Tibial artery (tissue), 4 donors: ENCODE results near the gene POLR1B.
A peak's percentile ranks its signal among the peaks of the same experiment; 100 is the strongest.

Experiments
- DNase-seq, 2 donors: peaks; one replicate each; pipeline ENCODE4 v3.0.0-alpha.2; 2019
- H3K27ac ChIP-seq, 2 donors: fragments of 200-600 bp; sonication (generic) in 1 of 2; 1 replicate in 1 of 2; 2 replicates in 1 of 2; pipeline ENCODE4 v1.5.1; 2018 to 2019; ENCODE audit warnings: mild to moderate bottlenecking in 1 of 2
- H3K27me3 ChIP-seq, 2 donors: fragments of 200-600 bp; sonication (generic) in 1 of 2; one replicate each; pipeline versions ENCODE4 v1.5.1 to v1.6.0; 2016 to 2019
- H3K36me3 ChIP-seq, 3 donors: fragments of 200-600 bp; sonication (generic) in 2 of 3; one replicate each; pipeline ENCODE4 v1.5.1; 2016 to 2019; ENCODE audit warnings: mild to moderate bottlenecking in 2 of 3
- H3K4me1 ChIP-seq, 4 donors: fragments of 200-600 bp; sonication (generic) in 2 of 4; 1 replicate in 3 of 4; 2 replicates in 1 of 4; pipeline ENCODE4 v1.5.1; 2016 to 2019
- H3K4me3 ChIP-seq, 2 donors: fragments of 200-600 bp; sonication (generic) in 1 of 2; 1 replicate in 1 of 2; 2 replicates in 1 of 2; pipeline ENCODE4 v1.5.1; 2018 to 2019; ENCODE audit warnings: mild to moderate bottlenecking in 2 of 2
- H3K9me3 ChIP-seq, 3 donors: fragments of 200-600 bp; sonication (generic) in 1 of 3; one replicate each; pipeline ENCODE4 v1.5.1; 2016 to 2019
- intact Hi-C: fragments of 100-400 bp; cut with DNase I; formaldehyde crosslinking; loops from one replicate; pipeline ENCODE4 v1.15.0; 2023; ENCODE audit warnings: low total_unique reads
- TF ChIP-seq, protein P1 (sequence below), 2 experiments: fragments of 200-600 bp in 1 of 2; fragments of 450-650 bp in 1 of 2; IDR thresholded peaks; one replicate each; pipeline ENCODE4 v1.5.1; 2017 to 2019; ENCODE audit warnings: antibody characterized with exemption in 2 of 2, mild to moderate bottlenecking in 1 of 2, moderate library complexity in 1 of 2

POLR1B gene

DNA sequence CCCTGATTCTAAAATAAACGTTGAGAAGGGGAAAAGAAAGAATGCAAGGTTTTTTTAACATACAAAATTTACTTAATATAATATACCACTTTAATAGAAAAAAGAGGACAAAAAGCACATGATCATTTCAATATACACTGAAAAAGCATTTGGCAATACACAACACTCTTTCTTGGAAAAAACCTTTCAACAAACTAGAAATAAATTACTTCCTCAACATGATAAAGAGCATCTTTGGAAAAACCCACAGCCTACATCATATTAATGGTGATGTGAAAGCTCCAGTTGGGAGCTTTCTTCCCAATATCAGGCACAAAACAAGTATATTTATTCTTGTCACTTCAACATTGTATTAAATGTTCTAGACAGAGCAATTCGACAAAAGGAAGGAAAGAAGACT is 3.0 kb upstream of the POLR1B start:
- no peak overlapping the region for H3K4me3 ChIP-seq
- no peaks in the 10 kb centered on the region for H3K27me3 ChIP-seq
- intact Hi-C loops = no loop called here
- no peaks in the 10 kb centered on the region for H3K36me3 ChIP-seq
- TF ChIP-seq, protein P1, sequence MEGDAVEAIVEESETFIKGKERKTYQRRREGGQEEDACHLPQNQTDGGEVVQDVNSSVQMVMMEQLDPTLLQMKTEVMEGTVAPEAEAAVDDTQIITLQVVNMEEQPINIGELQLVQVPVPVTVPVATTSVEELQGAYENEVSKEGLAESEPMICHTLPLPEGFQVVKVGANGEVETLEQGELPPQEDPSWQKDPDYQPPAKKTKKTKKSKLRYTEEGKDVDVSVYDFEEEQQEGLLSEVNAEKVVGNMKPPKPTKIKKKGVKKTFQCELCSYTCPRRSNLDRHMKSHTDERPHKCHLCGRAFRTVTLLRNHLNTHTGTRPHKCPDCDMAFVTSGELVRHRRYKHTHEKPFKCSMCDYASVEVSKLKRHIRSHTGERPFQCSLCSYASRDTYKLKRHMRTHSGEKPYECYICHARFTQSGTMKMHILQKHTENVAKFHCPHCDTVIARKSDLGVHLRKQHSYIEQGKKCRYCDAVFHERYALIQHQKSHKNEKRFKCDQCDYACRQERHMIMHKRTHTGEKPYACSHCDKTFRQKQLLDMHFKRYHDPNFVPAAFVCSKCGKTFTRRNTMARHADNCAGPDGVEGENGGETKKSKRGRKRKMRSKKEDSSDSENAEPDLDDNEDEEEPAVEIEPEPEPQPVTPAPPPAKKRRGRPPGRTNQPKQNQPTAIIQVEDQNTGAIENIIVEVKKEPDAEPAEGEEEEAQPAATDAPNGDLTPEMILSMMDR (IDR thresholded peaks at IDR 0.05) = no peak
- no peak for DNase-seq
- no peak overlapping the region for H3K27ac ChIP-seq
- H3K4me1 ChIP-seq = peaks cover 0 to 17% (median 11%) of the 10 kb centered on the region in 4 donors
- H3K9me3 ChIP-seq = no peaks in the 10 kb centered on the region

GRCh38 chr2:112540906-112541305 is 1.4 kb upstream of the POLR1B start:
- no peak for DNase-seq
- Histone ChIP-seq H3K4me3 (peak overlapping the region in 1 of 2 donors; percentile 81), H3K36me3 (peaks cover 0 to 3% (median under 1%) of the 10 kb centered on the region in 3 donors), H3K27me3 (no peaks in the 10 kb centered on the region), H3K27ac (peak overlapping the region; percentile 81 to 88), H3K4me1 (peaks cover 0 to 17% (median 11%) of the 10 kb centered on the region in 4 donors), H3K9me3 (no peaks in the 10 kb centered on the region)
- intact Hi-C loops = no loop called here
- TF ChIP-seq, protein P1 (IDR thresholded peaks at IDR 0.05) = no peak

- H3K36me3 ChIP-seq = peaks cover 0 to 6% (median 3%) of the 10 kb centered on the region in 3 donors
- peaks cover 0 to 17% (median 11%) of the 10 kb centered on the region in 4 donors for H3K4me1 ChIP-seq
- TF ChIP-seq, protein P1 (IDR thresholded peaks at IDR 0.05) = no peak
- peak overlapping the region; percentile 81 to 88 for H3K27ac ChIP-seq
- H3K27me3 ChIP-seq = no peaks in the 10 kb centered on the region
- H3K4me3 ChIP-seq = peak overlapping the region; percentile 76 to 81
- peak in 1 of 2 donors; percentile 82 for DNase-seq
- intact Hi-C loops = loop anchor here (2.0 kb wide), 1 partner anchor 59 kb away; the partner anchor contains the start of gene TTL
- H3K9me3 ChIP-seq = no peaks in the 10 kb centered on the region
These were observed 746 bp upstream of the POLR1B start for GRCh38 chr2:112541315-112542122.

GRCh38 chr2:112542984-112543661 is 858 bp downstream of the POLR1B start:
- H3K4me3 ChIP-seq = peak overlapping the region; percentile 76 to 81
- H3K36me3 ChIP-seq = peaks cover 14 to 21% (median 15%) of the 10 kb centered on the region in 3 donors
- intact Hi-C loops = loop anchor here (2.0 kb wide), 1 partner anchor 60 kb away; the partner anchor contains the start of gene TTL
- H3K9me3 ChIP-seq = no peaks in the 10 kb centered on the region
- H3K27ac ChIP-seq = no peak overlapping the region
- DNase-seq = no peak
- peaks cover 0 to 17% (median 11%) of the 10 kb centered on the region in 4 donors for H3K4me1 ChIP-seq
- no peaks in the 10 kb centered on the region for H3K27me3 ChIP-seq
- TF ChIP-seq, protein P1 (IDR thresholded peaks at IDR 0.05) = no peak

- peaks cover 0 to 11% (median 8%) of the 10 kb centered on the region in 4 donors for H3K4me1 ChIP-seq
- TF ChIP-seq, protein P1 (IDR thresholded peaks at IDR 0.05) = no peak
- no peaks in the 10 kb centered on the region for H3K27me3 ChIP-seq
- intact Hi-C loops = no loop called here
- no peak for DNase-seq
- no peak overlapping the region for H3K27ac ChIP-seq
- no peaks in the 10 kb centered on the region for H3K9me3 ChIP-seq
- no peak overlapping the region for H3K4me3 ChIP-seq
- peaks cover 42 to 61% (median 48%) of the 10 kb centered on the region in 3 donors for H3K36me3 ChIP-seq
These were observed 5.1 kb downstream of the POLR1B start for GRCh38 chr2:112547333-112547732.
